Breast epithelium (tissue), 3 donors: ENCODE results near the gene OBSCN.

ENCODE experiments used
- CTCF ChIP-seq, 3 donors: fragments of 450-650 bp; IDR thresholded peaks; one replicate each; pipeline ENCODE4 v1.5.1; 2016 to 2017; ENCODE audit warnings: antibody characterized with exemption in 3 of 3, mild to moderate bottlenecking in 3 of 3, moderate library complexity in 3 of 3
- POLR2A ChIP-seq: fragments of 450-650 bp; IDR thresholded peaks from one replicate; pipeline ENCODE4 v1.6.1; 2016; ENCODE audit warnings: antibody characterized with exemption, mild to moderate bottlenecking, moderate library complexity
- POLR2AphosphoS5 ChIP-seq, 3 donors: sonication (generic); formaldehyde crosslinking; IDR thresholded peaks; one replicate each; pipeline ENCODE4 v1.6.1; 2017; ENCODE audit warnings: antibody characterized with exemption in 3 of 3

GRCh38 chr1:228175316-228176023 lies 32.4 kb upstream of the OBSCN start:
- TF ChIP-seq CTCF (IDR thresholded peaks at IDR 0.05) (no peak), POLR2AphosphoS5 (IDR thresholded peaks at IDR 0.05) (no peak), POLR2A (no peak)
